T-helper 17 cell (primary cell): ENCODE measurements around the gene ADORA2A. TPM values are rescaled to one million over a fixed set of nuclear protein-coding genes. Genes with fewer than 3 reads are reported as not detected.

ENCODE experiments used
- ATAC-seq: fragments of 150-1000 bp; cut with Tn5 transposase; 2 replicates; pipeline ENCODE4 v1.10.0; 2021; ENCODE audit warnings: mild to moderate bottlenecking, moderate library complexity
- DNase-seq, 3 donors: peaks; one replicate each; pipeline versions ENCODE4 v3.0.0 to v3.0.0-alpha.2; 2020 to 2021
- H3K9me3 ChIP-seq: one replicate; pipeline ENCODE4 v1.7.0; 2013; ENCODE audit warnings: low read length, mild to moderate bottlenecking; ENCODE audit not compliant: control insufficient read depth, poor library complexity, severe bottlenecking
- H3K27ac Mint-ChIP-seq: one replicate; pipeline ENCODE4 v1.8.0; 2022; ENCODE audit warnings: mild to moderate bottlenecking, moderate library complexity, mixed read lengths
- H3K27me3 Mint-ChIP-seq: one replicate; pipeline ENCODE4 v1.8.0; 2022; ENCODE audit warnings: mixed read lengths
- H3K36me3 Mint-ChIP-seq: one replicate; pipeline ENCODE4 v1.8.0; 2022; ENCODE audit warnings: low read depth, mixed read lengths
- H3K4me1 Mint-ChIP-seq: one replicate; pipeline ENCODE4 v1.8.0; 2022; ENCODE audit warnings: mild to moderate bottlenecking, mixed read lengths
- H3K4me3 Mint-ChIP-seq: one replicate; pipeline ENCODE4 v1.8.0; 2022; ENCODE audit warnings: mild to moderate bottlenecking, moderate library complexity, mixed read lengths
- total RNA-seq, 4 donors: library from RNA in 2 of 4; stranded (reverse) in 2 of 4; gene quantifications; one replicate each; pipeline ENCODE4 v1.2.3 and lab custom pipeline; 2022 to 2026

Gene ADORA2A
- total RNA-seq, 2 donors from 2014 or later: 20.4 to 22.0 TPM

DNA sequence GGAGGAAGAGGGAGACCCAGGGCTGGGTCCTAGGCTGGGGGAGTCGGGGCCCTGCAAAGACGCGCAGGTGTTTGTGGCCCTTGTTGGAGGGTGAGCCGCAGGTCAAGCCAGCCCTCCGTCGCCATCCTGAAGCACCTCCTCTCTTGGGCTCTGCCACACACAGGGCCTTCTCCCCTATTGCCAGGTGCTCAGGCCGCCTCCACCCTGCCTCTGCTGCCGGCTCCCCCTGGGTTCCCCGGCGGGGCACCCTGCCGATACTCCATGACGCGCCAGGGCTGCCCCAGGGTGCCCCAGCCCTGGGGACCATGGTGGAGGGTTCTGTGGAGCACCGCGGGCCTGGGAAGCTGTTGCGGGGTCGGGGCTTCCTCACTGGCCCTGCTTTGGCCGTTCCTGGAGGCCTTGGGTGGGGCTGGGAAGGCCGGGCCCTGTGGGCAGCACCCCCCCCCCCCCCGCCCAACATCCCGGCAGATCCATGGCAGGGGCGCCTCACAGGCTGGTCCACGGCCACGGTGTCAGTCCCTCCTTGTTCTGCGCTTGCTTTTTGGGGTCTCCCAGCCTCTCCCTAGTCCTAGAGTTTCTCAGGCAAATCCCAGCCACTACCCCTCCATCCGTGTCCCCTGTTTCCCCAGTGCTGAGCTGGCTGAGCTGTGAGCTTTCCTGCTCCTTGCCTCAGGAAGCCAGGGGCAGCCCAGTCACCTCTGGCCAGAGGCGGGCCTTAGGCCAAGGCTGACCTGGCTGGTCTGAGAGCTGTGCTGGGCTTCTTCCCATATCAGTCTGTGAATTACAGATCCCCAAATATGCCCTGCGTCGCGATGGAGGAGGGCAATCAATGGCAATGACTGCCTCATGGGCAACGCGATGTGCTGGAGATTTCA lies 2.3 kb upstream of the ADORA2A start:
- ATAC-seq: no peak

DNA sequence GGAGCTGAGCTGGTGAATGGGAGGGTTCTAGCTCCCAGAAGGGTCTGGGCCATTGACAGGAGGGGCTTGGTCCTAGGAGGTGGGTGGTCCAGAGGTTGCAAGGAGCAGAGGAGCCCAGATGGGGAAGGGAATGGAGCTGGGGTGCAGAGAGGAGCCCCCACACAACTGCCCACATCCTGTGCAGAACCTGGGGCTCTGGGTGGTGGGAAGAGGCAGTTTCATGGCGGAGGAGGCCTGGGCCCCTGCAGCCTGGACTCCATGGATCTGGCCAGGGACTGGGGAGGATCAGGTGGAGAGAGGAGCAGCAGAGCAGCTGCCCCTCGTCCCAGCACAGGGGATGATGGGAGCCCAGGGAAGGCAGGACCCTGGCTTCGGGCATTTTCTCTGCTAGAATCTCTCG lies 963 bp upstream of the ADORA2A start:
- no peaks in the 10 kb centered on the region for H3K27me3 Mint-ChIP-seq
- DNase-seq: no peak
- H3K4me1 Mint-ChIP-seq: peaks cover 50% of the 10 kb centered on the region

More for the DNA sequence above, 2.3 kb upstream of the ADORA2A start:
- Mint-ChIP-seq H3K4me1 (peaks cover 45% of the 10 kb centered on the region), H3K27ac (peak overlapping the region; percentile 97), H3K36me3 (peaks cover 3% of the 10 kb centered on the region), H3K4me3 (peak overlapping the region; percentile 99), H3K27me3 (no peaks in the 10 kb centered on the region)
- no peaks in the 10 kb centered on the region for H3K9me3 ChIP-seq
- no peak for DNase-seq

DNA sequence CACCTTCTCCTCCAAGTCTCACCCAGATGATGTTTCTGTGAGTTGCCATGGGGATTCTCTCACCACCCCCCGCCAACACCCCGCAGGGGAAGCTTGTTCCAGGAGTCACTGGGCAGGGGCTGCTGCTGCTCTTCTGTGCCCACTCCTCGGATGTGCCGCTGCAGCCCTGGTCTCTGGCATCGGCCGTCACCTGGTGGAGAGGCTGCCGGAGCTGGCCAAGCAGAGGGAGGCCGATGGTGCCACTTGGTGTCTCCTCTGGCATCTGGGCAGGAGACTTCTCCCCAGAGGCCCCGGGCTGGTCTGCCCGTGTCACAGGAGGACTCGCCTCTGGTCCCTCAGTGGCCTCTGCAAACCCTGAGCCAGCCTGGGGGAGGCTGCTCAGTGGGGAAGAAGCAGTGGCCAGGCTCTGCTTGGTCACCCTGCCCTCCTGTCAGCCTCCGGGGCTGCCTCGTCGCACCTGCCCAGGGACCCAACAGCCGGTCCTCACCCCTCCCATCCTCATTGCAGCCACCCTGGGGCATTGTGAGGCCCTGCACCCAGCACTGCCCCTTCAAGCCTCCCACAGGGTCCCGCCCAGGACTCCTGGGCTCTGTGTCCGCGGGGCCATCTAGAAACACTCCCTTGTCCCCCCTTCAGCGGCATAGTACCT lies 424 bp upstream of the ADORA2A start:
- H3K9me3 ChIP-seq: no peaks in the 10 kb centered on the region
- ATAC-seq: no peak
- Mint-ChIP-seq H3K27me3 (no peaks in the 10 kb centered on the region), H3K4me3 (peak overlapping the region; percentile 99), H3K27ac (peak overlapping the region; percentile 97), H3K36me3 (peaks cover 3% of the 10 kb centered on the region), H3K4me1 (peaks cover 53% of the 10 kb centered on the region)
- DNase-seq: no peak

More for the DNA sequence above, 963 bp upstream of the ADORA2A start:
- no peak for ATAC-seq
- no peaks in the 10 kb centered on the region for H3K9me3 ChIP-seq
- peak overlapping the region; percentile 97 for H3K27ac Mint-ChIP-seq
- peak overlapping the region; percentile 99 for H3K4me3 Mint-ChIP-seq
- H3K36me3 Mint-ChIP-seq: peaks cover 3% of the 10 kb centered on the region

DNA sequence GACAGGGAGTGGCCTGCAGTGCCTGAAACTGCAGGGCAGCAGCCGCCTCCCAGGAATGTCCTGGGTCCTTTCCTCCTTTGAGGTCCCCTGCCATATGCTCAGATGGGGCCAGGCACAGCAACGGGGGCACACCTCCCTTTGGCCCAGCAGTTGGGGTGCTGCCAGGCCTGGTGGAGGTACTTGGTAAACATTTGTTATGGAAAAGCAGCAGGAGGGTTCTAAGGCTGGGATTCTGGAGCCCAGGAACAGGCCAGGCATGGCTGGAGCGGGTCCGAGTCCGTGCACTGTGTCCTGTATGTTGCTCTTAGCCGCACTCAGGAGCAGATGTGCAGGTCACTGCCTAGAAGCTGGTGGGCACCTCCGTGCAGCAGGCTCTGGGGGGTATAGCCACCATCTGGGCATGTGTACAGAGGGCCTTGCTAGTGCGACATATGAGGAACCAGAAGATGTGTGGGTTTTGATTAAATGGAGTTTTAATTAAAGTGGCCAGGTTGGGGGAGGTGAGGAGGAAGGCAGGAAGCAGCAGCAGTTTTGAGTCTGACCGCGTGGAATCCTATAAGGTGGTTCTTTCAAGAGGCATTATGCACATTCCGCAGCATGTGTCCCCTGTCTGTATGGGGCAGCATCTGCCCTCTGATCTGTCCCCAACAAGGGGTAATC lies 1.5 kb downstream of the ADORA2A start:
- H3K27ac Mint-ChIP-seq: peak overlapping the region; percentile 97
- peak overlapping the region; percentile 99 for H3K4me3 Mint-ChIP-seq
- ATAC-seq: no peak
- H3K4me1 Mint-ChIP-seq: peaks cover 62% of the 10 kb centered on the region
- peaks cover 3% of the 10 kb centered on the region for H3K36me3 Mint-ChIP-seq
- H3K9me3 ChIP-seq: no peaks in the 10 kb centered on the region
- H3K27me3 Mint-ChIP-seq: no peaks in the 10 kb centered on the region
- DNase-seq: no peak

DNA sequence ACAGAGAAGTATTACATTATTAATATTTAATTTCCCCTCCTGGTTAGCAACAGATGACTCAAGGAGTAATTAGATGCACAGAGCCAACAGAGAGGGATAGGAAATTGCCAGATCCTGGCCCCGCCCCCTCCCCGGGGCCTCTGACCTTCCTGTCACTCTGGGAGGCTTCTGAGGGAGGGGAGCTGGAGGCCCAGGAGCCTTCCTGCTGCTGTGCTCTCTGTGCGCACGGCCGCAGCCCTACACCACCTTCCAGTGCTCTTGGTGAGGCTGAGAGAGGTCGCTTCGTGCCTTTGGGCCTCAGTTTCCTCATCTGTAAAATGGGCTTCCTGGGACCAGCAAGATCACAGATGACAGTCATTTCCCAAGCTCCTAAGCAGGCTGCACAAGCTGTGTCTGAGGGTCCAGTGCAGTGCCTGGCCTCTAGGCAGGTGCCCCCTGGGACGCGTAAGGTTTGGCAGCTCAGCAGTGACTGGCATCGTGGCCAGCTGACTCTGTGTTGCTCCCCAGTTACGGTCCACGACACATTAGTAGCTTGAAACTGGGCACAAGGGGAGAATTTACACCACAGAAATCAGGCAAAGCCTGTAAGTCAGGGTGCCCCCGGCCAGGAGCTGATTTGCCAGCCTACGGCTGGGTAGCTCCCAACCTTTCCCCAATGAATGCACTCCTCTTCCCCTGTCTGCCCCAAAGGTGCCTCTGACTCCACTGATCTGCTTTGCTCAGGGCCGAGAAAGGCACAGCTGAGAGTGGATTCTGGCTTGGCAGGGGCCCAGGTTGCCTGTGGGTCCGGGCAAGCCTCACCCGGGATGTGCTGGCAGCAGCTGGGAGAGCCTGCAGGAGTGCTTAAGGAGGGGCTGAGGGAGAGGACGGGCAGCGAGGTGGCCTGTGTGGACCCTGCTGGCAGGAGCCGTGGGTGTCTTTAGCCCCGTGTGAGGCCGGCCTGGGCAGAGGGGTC lies 2.3 kb downstream of the ADORA2A start:
- Mint-ChIP-seq H3K4me3 (peak overlapping the region; percentile 99), H3K36me3 (peaks cover 3% of the 10 kb centered on the region), H3K4me1 (peaks cover 70% of the 10 kb centered on the region), H3K27me3 (no peaks in the 10 kb centered on the region), H3K27ac (peak overlapping the region; percentile 97)
- ATAC-seq (no peak), DNase-seq (peak in 1 of 3 donors; percentile 43)
- no peaks in the 10 kb centered on the region for H3K9me3 ChIP-seq

DNA sequence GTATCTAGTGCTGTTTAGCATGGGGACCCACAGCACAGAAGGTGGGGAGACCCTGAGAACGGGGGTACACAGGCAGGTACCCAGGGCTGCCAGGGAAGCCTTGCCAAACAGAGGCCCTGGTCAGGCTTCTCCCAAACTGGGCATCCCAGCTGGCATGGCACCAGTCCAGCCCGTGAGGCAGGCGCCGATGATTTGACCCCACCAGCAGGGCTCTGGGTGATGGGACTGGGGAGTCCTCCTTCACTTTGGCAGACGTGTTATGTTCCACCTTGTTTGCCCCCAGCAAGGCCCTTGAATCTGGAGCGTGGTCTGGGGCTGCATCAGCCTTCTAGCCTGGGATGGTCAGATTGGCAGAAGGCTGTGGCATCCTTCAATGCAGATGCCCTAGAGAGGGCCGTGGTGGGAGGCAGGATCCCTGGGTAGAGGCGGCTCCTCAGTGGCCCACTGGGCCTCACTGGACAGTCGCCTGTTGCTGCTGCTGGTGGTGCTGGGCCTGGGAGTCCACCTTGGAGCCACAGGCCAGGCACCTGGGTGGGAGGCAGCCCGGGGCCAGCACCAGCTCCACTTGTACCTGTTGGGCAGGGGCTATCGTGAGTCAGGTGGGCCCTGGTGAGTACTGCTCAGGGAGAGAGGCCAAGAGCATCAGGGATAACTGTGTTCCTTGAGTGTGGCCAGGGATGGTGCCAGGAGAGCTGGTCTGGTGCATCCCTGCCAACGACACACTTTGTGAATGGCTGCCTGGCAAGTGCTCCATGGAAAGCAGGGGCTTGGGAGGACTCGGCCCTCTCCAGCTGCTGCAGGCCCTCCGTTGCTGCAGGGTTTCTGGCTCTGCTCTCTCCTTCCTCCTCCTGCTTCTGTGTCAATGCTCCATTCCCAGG lies 3.3 kb downstream of the ADORA2A start:
- Mint-ChIP-seq H3K27me3 (no peaks in the 10 kb centered on the region), H3K4me3 (peak overlapping the region; percentile 75), H3K27ac (peak overlapping the region; percentile 97), H3K4me1 (peaks cover 73% of the 10 kb centered on the region), H3K36me3 (peaks cover 3% of the 10 kb centered on the region)
- ATAC-seq (no peak), DNase-seq (no peak)
- no peaks in the 10 kb centered on the region for H3K9me3 ChIP-seq

DNA sequence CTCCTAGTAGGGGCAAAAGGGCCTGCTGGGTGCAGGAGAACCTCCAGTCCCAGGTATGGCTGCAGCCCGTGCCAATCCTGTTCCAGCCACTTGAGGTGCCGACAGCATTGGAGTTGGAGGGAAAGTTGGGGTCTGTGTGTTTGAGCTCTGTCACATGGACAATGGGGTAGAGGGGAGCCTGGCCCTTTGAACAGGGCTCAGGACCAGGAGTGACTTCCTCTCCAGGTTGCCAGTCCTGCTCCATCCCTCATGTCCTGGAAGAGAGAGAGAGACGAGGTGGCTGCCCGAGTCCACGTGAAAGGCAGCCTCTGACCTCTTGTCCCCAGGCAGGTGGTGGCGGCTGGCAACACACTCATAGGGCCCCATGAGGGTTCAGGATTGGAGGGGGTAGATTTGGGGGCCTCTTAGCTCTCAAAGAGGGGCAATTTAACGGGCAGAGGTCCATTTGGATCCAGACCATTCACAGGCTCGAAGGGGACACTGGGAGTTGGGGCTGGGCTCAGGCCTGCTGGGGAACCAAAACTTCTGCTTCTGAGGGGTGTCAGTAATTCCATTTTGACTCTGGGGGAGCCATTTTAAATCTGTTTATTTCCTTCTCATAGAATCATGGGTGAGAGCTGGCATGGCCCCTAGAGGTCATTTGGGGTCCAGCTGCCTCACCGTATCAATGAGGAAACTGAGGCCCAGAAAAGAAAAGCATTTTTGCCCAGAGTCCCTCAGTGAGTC lies 4.1 kb downstream of the ADORA2A start:
- peaks cover 65% of the 10 kb centered on the region for H3K4me1 Mint-ChIP-seq
- peak overlapping the region; percentile 97 for H3K27ac Mint-ChIP-seq
- no peaks in the 10 kb centered on the region for H3K9me3 ChIP-seq
- DNase-seq (no peak), ATAC-seq (no peak)
- H3K4me3 Mint-ChIP-seq: peak overlapping the region; percentile 75
- H3K27me3 Mint-ChIP-seq: no peaks in the 10 kb centered on the region
- H3K36me3 Mint-ChIP-seq: peaks cover 3% of the 10 kb centered on the region

DNA sequence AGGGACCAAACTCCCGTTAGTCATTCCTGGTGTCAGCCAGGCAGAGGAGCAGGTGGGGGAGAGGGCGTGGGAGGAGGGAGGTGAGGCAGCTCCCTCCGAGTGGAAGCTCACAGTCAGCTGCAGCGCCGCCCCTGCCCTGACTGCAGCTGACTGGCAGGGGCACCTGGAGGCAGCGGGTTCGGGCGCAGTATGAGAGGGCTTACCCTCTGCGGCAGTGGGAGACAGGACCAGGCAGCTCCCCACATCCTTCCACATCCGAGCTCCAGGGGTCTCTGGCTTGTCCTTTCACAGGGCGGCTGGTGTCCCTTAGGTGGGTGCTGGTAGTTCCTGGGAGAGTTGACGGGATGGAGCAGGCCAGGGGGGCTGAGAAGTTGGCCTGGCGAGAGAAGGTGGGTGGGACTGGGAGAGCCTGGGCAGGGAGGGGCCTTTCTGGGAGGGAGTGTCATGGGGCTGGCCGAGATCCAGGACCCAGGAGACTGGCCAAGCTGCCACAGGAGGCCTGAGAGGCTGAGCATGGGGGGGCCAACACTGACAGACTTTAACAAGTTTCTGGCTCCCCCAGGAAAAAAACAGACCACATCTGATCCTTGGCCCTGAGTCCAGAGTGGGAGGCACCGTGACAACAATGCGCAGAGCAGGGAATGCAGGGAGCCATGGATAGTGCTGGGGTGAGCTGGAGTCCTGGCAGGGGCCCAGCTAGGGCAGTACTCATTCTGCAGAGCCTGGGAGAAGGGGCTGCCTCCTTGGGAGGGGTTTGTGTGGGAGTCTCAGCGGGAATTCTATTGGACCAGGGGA lies 4.9 kb downstream of the ADORA2A start:
- ATAC-seq: no peak
- DNase-seq: no peak
- H3K27ac Mint-ChIP-seq: peak overlapping the region; percentile 97
- H3K4me3 Mint-ChIP-seq: peak overlapping the region; percentile 36
- no peaks in the 10 kb centered on the region for H3K27me3 Mint-ChIP-seq
- H3K36me3 Mint-ChIP-seq: peaks cover 3% of the 10 kb centered on the region
- H3K4me1 Mint-ChIP-seq: peaks cover 62% of the 10 kb centered on the region
- H3K9me3 ChIP-seq: no peaks in the 10 kb centered on the region

DNA sequence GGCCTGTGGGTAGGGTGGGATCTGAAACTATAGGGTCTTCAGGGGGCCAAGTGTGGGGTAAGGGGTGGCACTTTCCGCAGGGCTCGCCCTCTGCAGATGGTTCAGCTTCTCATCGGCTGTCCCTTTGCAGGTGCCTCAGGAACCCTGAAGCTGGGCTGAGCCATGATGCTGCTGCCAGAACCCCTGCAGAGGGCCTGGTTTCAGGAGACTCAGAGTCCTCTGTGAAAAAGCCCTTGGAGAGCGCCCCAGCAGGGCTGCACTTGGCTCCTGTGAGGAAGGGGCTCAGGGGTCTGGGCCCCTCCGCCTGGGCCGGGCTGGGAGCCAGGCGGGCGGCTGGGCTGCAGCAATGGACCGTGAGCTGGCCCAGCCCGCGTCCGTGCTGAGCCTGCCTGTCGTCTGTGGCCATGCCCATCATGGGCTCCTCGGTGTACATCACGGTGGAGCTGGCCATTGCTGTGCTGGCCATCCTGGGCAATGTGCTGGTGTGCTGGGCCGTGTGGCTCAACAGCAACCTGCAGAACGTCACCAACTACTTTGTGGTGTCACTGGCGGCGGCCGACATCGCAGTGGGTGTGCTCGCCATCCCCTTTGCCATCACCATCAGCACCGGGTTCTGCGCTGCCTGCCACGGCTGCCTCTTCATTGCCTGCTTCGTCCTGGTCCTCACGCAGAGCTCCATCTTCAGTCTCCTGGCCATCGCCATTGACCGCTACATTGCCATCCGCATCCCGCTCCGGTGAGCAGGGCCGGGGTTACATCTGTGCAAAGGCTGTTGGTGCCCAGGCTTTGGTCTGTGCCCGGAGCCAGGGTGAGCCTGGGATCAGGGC lies 5.8 kb downstream of the ADORA2A start:
- Mint-ChIP-seq H3K27ac (peak overlapping the region; percentile 97), H3K4me3 (no peak overlapping the region), H3K36me3 (peaks cover 3% of the 10 kb centered on the region)

DNA sequence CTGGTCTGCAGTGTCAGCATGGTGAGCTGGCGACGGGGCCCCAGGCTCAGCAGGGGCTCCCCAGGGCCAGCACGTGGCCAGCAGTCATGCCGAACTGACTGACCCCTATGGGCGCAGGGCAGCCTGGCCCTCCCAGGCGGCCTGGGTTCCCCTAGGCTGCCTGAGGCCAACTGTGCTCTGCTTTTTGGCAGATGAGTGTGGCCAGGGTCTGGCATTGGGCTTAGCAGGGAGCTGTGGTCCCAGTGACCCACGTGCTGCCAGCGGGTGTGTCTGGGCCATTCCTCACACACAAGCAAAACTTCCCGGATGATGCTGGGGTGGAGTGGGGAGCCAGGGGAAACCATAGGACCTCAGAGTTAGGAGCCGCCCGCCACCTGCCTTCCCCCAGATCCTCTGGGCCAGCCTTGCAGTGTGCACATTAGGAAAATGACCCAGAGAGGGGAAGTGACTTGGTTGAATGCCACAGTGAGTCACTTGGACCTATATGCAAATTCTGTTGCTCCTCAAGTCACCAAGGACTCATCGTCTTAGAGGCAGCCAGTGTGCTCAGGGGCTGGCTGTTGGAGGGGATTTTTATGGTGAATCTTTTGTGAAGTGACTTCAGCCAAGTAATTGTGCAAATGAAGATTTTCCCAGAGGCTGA lies 6.5 kb downstream of the ADORA2A start:
- H3K4me3 Mint-ChIP-seq: peak overlapping the region; percentile 93
- peak; percentile 61 for ATAC-seq

More for the DNA sequence above, 5.8 kb downstream of the ADORA2A start:
- no peaks in the 10 kb centered on the region for H3K9me3 ChIP-seq
- Mint-ChIP-seq H3K4me1 (peaks cover 60% of the 10 kb centered on the region), H3K27me3 (no peaks in the 10 kb centered on the region)
- DNase-seq: no peak
- ATAC-seq: no peak

More for the DNA sequence above, 6.5 kb downstream of the ADORA2A start:
- Mint-ChIP-seq H3K4me1 (peaks cover 54% of the 10 kb centered on the region), H3K27me3 (no peaks in the 10 kb centered on the region), H3K27ac (peak overlapping the region; percentile 97), H3K36me3 (no peaks in the 10 kb centered on the region)
- no peaks in the 10 kb centered on the region for H3K9me3 ChIP-seq
- peak in 1 of 3 donors; percentile 36 for DNase-seq
